ENCODE measurements around the gene RNF38. TPM values are rescaled to one million over a fixed set of nuclear protein-coding genes. Genes with fewer than 3 reads are reported as not detected.
"Not testable (repeated sequence)": the region's sequence is repeated elsewhere in the genome, so short reads cannot be mapped to it uniquely, and the experiment has no call there.

The RNF38 gene
- total RNA-seq (2014; rRNA removed; shearing (Covaris generic)) = 3.8 and 3.9 TPM in 2 replicates

DNA sequence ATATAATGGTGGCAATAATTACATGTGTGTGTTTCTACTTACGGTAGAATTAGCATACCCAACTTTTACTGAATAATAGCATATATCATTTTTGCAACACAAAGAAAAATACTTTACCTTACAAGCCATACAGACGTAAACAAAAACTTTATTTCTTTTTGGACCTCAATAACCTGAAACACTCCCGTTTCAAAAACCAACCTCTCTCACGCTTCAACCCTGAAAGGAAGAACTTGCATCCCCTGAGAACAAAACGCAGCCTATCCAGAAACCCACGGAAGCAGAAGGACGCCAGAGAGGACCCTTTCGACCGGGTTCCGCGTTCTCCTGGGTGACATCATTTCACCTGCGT lies at the start of gene RNF38:
TSS of gene RNF38 (minus strand) at position 290 of the 352 bp plus-strand sequence. CDS start at position 129, 161 bp downstream.
- DNase-seq (ENCODE audit: low spot score) = no peak

DNA sequence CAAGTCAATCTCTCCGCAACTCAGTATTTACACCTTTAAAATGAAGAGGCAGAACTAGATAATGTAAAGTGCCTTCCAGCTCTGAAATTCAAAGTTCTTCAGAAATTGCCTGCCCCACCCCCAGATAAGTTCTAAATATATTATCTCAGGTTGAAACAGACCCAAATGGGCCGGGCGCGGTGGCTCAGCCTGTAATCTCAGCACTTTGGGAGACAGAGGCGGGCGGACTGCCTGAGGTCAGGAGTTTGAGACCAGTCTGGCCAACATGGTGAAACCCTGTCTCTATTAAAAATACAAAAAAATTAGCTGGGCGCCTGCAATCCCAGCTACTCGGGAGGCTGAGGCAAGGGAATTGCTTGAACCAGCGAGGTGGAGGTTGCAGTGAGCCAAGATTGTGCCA lies 48.5 kb upstream of the RNF38 start:
- DNase-seq (ENCODE audit: low spot score) = not testable (repeated sequence)

DNA sequence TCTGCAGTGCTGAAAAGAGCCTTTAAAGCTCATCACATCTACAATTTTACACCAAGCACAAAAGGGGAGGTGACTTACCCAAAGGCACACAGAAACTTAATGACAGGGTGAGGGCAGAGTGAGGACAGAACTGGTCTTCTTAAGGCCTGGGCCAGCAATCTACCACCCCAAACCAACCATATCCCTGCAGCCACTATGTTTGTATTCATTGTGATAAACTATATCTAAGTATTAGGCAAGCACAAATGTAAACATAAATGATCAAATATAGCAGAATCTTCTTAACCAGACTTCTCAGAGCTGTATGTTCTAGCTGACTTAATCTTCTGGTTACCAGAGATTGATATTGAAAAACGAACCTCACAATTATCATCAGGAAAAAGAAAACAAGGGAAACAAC lies 47.9 kb upstream of the RNF38 start:
- DNase-seq (ENCODE audit: low spot score) = no peak

DNA sequence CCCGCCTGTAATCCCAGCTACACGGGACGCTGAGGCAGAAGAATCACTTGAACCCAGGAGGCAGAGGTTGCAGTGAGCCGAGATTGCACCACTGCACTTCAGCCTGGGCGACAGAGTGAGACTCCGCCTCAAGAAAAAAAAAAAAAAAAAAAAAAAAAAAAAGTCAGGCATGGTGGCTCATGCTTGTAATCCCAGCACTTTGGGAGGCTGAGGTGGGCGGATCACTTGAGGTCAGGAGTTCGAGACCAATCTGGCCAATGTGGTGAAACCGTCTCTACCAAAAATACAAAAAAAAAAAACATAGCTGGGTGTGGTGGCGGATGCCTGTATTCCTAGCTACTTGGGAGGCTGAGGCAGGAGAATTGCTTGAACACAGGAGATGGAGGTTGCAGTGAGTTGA lies 46.6 kb upstream of the RNF38 start:
- DNase-seq (ENCODE audit: low spot score) = not testable (repeated sequence)

DNA sequence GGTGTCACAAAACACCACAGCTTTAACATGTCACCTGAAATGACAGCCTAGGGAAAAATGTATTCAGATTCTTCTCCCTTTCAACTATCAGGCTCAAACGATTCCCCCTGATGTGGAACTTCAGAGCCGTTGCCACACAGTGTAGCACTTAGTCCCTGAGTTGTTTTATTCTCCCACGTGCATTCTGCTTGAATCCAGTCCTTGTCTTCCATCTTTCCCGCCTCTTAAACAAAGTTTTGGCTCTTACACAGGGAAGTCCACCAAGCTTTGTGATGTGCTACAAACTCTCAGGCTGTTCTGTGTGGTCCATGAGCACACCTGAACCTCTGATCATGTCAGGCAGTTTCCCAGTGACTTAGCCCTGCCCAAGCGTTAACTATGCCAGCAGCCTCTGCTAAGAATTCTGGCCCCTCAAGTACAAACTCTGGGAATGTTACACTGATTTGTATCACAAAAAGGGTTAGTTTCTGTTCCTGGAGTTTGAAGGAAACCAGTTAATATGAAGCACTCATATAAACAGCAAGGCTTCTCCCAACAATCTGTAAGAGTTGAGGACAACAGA lies 45.8 kb upstream of the RNF38 start:
- no peak for DNase-seq (ENCODE audit: low spot score)

DNA sequence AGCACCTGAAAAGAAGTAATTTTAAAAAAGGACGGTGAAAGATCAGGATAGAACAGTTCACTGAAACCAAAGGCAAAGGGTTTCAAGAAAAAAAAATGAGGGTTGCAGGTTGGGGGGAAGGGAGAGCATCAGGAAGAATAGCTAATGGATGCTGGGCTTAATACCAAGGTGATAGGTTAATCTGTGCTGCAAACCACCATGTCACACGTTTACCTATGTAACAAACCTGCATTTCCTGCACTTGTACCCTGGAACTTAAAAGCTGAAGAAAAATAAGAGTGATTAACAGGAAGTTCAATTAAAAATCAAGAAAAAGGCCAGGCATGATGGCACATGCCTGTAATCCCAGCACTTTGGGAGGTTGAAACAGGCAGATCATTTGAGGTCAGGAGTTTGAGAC lies 44.1 kb upstream of the RNF38 start:
- DNase-seq (ENCODE audit: low spot score) = no peak

DNA sequence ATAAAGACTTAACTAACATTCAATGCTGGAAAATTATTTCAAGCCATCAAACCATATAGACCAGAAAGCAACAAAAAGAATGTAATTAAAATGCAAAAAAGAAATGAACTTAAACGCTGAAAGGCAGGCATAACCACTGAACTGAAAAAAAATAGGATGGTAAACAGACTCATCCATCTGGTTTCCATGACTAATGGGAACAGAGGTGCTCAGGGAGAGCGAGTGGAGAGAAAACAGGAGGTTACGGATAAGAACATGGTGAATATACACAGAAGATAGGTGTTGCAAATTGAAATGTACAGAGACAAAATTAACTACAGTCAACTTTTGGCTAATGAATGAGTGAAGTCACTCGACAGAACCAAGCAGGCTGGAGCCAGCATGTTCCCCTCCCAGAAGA lies 43.5 kb upstream of the RNF38 start:
- DNase-seq (ENCODE audit: low spot score) = no peak

DNA sequence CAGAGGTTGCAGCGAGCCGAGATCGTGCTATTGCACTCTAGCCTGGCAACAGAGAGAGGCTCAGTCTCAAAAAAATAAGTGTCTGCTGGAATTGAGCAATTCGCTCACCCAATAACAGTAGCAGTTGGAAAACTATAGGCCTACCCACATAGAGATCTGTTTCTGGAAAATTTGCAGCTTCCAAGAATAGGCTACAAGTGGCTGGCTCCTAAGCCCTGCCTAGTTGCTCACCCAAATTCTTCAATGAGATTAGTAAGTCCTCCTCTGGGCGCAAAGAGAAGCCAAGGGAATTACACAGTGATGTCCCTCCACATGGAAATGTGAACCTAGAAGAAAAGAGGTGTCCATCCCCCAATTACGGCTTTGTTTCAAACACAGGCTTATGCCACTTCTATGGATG lies 42.6 kb upstream of the RNF38 start:
- DNase-seq (ENCODE audit: low spot score) = no peak

DNA sequence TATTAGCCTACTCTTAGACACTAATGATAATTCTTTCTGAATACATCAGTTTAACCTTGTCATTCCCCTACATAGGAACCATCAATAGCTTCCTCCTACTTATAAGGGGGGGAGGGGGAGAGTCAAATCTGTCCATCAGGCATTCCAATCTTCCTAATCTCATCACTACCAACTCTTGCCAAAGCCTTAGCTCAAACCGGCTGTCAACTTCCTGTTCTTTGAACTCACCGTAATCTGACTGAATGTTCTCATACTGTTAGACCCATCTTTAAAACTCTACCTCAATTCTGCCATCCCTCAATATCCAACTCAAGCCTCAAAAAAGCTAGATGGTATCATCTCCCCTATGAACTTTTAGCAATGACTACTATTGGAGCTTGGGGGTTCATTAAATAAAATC lies 41.9 kb upstream of the RNF38 start:
- DNase-seq (ENCODE audit: low spot score) = no peak

DNA sequence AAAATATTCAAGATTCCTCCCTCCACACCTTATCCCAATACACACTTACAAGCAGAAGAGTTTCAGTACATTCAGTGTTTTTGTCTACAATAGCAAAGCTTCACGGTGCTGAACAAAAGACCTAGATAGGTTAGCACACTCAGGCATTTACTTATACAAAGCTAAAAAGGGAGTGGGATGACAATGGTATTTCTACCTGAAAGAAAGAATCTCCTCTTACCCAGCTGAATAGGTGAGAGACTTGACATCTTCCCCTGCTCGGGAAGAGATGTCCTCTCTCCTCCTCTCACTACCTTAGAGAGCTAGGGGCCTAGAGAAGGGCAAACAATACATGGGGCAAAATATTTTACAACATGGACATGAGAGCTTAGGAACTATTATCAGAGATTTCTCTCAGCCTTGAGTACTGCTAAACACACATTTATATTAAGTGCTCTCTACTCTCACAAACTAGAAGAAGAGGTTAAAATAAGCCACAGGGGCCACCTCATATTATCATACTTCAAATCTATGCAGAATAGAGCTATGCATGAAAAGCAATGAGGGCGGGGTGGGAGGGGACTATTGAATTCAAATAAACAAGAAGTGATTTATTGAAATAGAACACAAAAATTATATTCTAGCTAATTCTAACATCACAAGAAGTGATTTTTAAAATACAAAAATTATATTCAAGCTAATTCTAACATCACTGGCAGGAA lies 38.6 kb upstream of the RNF38 start:
- no peak for DNase-seq (ENCODE audit: low spot score)

DNA sequence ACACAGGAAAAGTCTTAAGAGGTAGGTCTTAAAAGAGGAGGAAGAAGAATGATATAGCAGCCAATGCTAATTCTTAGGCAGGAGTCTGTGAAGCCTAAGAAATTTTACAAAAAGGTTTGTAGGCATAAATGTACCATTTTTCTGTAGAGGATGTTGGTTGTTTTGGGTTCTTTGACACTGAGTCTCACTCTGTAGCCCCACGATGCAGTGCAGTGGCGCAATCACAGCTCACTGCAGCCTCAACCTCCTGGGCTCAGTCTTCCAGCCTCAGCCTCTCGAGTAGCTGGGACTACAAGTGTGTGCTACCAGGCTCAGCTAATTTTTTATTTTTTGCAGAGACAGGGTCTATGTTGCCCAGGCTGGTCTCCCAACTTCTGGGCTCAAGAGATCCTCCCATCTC lies 37.7 kb upstream of the RNF38 start:
- DNase-seq (ENCODE audit: low spot score) = no peak

DNA sequence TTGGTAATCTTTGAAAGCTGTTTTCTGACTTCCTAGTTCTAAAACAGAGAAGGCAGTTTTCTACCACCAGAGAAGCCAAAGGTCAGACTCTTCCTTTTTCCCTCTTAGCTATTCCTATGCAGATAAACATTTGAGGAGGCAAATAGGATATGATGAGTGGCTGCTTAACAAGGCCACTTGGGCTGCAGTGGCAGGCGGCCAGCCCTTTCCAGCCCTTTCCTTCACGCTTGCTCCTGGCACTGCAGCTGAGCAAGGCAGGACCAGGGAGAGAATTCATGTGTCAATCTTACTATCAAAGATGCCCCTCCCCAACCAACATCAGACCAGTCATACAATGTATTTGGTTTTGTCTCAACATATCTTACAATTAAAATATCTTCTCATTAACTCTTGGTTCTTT lies 36.8 kb upstream of the RNF38 start:
- DNase-seq (ENCODE audit: low spot score) = no peak

DNA sequence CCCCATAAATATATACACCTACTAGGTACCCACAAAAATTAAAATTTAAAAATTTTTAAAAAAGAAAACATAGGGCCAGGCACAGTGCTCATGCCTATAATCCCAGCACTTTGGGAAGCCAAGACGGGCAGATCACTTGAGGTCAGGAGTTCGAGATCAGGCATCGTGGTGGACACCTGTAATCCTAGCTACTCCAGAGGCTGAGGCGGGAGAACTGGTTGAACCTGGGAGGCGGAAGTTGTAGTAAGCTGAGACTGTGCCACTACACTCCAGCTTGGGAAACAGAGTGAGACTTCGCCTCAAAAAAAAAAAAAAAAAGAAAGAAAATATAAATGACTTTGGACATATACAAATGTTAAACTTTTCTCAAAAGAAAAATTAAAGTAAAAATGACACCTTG lies 33.3 kb upstream of the RNF38 start:
- no peak for DNase-seq (ENCODE audit: low spot score)

DNA sequence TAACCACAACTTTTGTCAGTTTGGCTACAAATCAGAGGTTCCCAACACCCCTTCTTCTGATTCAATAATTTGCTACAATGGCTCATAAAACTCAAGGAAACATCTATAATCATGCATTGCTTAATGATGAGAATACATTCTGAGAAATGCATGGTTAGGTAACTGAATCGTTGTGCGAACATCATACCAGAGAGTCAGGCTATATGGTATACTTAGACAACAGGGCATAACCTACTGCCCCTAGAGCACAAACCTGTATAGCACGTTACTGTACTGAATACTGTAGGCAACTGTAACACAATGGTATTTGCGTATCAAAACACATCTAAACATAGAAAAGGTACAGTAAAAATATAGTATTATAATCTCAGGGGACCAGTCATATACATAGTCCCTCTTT lies 31.0 kb upstream of the RNF38 start:
- DNase-seq (ENCODE audit: low spot score) = no peak

DNA sequence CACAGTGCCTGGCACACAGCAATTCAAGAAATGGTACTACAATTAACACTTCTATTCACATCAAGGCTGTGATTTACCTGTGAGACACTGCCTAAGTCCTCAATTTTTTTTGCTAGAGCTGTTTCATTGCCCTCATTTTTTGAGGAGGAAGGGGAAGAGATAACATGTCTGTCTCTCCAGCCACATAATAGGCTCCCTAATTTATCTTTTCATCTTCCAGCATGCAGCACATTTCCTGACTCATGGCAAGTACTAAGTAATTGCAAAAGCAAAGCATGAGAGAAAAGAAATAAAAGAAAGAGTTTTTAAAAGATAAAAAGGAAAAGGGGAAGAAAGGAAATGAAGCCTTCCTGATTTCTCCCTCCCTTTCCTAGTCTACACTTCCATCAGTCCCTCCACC lies 26.9 kb upstream of the RNF38 start:
- no peak for DNase-seq (ENCODE audit: low spot score)

DNA sequence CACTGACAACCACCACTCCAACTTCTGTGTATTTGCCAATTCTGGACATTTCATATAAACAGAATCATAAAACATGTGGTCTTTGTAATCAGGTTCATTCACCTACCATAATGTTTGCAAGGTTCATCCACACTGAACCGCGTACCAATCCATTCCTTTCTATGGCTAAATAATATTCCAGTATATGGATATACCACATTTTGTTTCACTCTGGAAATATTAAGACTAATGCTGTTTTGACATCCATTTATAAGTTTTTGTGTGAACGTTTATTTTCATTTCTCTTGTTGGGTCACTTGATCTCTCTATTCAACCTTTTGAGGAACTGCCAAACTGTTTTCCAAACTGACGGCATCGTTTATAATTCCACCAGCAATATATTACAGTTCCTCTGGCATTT lies 26.3 kb upstream of the RNF38 start:
- DNase-seq (ENCODE audit: low spot score) = no peak

DNA sequence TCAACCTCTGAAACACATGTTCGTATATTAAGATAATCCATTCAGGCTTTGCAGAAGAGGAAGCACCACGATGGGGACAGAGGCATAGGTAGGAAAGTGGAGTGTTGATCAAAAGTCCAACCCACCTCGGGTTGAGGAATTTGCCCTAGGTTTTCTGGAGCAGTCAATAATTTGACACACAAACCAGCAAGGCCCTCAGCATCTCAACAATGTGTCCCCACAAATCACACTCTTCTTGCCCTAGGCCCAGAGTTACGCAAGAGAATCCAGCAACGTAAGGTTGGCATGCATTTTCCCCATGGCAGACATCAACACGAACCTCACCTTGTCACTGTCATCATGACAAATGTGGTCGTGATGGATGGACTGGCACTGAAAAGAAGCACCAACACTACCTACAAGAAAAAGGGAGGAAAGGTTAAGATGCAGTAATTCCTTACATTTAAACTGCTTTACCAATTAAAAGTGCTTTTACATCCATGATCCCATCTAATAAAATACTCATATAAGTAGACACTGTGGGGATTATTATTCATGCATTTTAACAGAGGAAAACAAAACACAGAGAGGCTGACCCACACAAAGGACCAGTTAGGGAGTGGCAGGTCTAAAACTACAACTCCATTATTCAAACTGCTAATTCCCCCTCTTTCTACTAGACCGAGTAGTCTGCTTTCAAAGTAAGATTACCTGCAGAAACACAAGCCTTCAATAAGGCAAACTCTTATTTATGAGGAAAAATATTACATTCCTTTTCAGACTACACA lies 24.4 kb upstream of the RNF38 start:
- DNase-seq (ENCODE audit: low spot score) = no peak

DNA sequence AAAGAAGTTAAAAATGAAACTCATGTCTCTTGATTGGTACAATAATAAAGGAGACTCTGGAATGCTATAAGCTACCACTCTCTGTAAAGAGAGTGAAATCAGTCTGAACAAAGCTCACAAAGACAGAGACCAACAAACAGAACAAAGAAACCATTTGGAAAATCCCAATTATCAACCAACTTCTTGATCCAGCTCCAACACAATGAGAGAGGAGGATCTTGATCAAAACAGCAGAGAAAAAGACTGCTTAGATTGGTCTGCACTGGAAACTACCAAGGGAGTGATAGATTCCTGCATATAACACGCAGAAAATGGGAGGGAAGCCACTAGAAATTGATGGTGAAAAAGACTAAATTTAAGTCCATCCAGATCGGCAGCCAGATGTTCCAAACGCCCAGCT lies 23.1 kb upstream of the RNF38 start:
- DNase-seq (ENCODE audit: low spot score) = no peak

DNA sequence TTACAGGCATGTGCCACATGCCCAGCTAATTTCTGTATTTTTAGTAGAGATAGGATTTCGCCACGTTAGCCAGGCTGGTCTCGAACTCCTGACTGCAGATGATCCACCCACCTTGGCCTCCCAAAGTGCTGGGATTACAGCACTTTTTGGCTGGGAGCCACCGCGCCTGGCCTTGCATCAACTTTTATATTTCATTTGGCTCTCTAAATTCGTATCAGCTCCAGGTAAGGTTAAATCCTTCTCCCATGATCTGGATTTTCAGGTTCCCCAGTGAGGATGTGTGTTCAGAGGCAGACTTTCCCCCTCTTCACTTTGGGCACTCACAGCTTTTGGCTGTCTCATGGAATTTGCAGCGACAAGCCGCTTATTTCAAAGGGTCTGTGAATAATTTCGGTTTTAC lies 16.8 kb upstream of the RNF38 start:
- no peak for DNase-seq (ENCODE audit: low spot score)

DNA sequence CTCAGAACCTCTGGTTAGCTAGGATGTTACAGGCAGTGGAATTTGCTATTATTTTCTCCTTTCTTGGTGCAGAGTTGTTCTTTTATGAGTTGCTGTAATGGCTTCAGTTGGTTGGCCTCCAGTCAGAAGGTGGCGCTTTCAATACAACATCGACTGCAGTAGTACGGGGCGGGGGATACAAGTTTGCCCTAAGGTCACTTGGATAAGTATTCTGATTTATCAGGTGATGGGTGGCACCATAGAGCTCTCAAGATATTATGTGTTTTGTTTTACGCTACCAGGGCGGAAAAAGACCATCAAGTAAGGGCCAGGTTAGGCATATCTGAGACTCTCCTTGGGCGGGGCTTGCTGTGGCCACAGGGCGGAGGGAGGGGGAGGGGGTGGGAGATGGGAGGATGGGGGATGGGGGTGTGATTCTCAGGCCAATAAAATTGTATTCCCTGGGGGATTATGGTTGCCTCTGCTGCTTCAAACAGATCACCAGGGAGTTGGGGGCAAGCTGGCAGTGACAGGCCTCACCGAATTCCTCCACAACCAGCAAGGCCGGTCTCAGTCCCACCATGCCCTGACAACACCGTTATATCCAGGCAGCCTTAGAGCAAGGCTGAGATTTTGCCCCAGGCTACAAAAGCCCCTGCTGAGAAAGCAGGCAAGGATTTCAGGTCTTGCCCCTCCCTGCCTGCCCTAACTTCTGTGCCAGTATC lies 15.9 kb upstream of the RNF38 start:
- no peak for DNase-seq (ENCODE audit: low spot score)

DNA sequence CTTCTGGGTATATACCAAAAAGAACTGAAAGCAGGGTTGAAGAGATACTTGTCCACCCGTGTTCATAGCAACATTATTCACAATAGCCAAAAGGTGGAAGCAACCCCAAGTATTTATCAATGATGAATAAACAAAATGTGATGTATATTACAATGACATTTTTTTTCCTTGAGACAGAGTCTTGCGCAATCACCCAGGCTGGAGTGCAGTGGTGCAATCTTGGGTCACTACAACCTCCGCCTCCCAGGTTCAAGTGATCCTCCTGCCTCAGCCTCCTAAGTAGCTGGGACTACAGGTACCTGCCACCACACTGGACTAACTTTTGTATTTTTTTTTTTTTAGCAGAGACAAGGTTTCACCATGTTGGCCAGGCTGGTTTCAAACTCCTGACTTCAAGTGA lies 11.3 kb upstream of the RNF38 start:
- not testable (repeated sequence) for DNase-seq (ENCODE audit: low spot score)

DNA sequence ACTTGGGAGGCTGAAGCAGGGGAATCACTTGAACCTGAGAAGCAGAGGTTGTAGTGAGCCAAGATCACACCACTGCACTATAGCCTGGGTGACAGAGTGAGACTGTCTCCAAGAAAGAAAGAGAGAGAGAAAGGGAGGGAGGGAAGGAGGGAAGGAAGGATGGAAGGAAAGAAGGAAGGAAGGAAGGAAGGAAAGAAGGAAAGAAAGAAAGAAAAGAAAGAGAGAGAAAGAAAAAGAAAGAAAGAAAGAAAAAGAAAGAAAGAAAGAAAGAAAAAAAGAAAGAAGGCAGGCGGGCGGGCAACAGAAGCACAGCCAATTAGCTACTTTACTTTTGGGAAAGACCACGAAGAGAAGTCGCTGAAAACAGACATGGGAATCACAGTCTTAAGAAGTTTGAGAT lies 9.0 kb upstream of the RNF38 start:
- DNase-seq (ENCODE audit: low spot score) = not testable (repeated sequence)
